ENCODE measurements around the gene SLC19A1.
"Not testable (repeated sequence)": the region's sequence is repeated elsewhere in the genome, so short reads cannot be mapped to it uniquely, and the experiment has no call there.

The SLC19A1 gene

GRCh38 chr21:45505416-45506021 is 36.7 kb downstream of the SLC19A1 start:
- DNase-seq (ENCODE audit: low spot score) = no peak

GRCh38 chr21:45504516-45505415 is 37.5 kb downstream of the SLC19A1 start:
- no peak for DNase-seq (ENCODE audit: low spot score)

GRCh38 chr21:45504021-45504515 is 38.2 kb downstream of the SLC19A1 start:
- no peak for DNase-seq (ENCODE audit: low spot score)

- DNase-seq (ENCODE audit: low spot score) = not testable (repeated sequence)
These were observed 39.0 kb downstream of the SLC19A1 start for GRCh38 chr21:45503226-45503625.

- DNase-seq (ENCODE audit: low spot score) = no peak
These were observed 39.6 kb downstream of the SLC19A1 start for GRCh38 chr21:45502600-45502999.

GRCh38 chr21:45502006-45502345 is 40.3 kb downstream of the SLC19A1 start:
- DNase-seq (ENCODE audit: low spot score) = no peak

- DNase-seq (ENCODE audit: low spot score) = not testable (repeated sequence)
These were observed 40.9 kb downstream of the SLC19A1 start for GRCh38 chr21:45501081-45502005.

GRCh38 chr21:45499970-45500577 is 42.2 kb downstream of the SLC19A1 start:
- no peak for DNase-seq (ENCODE audit: low spot score)

- no peak for DNase-seq (ENCODE audit: low spot score)
These were observed 43.0 kb downstream of the SLC19A1 start for GRCh38 chr21:45499201-45499750.

- no peak for DNase-seq (ENCODE audit: low spot score)
These were observed 43.6 kb downstream of the SLC19A1 start for GRCh38 chr21:45498646-45499000.

- no peak for DNase-seq (ENCODE audit: low spot score)
These were observed 44.2 kb downstream of the SLC19A1 start for GRCh38 chr21:45497846-45498645.

- no peak for DNase-seq (ENCODE audit: low spot score)
These were observed 45.0 kb downstream of the SLC19A1 start for GRCh38 chr21:45496968-45497845.

- no peak for DNase-seq (ENCODE audit: low spot score)
These were observed 45.9 kb downstream of the SLC19A1 start for GRCh38 chr21:45496151-45496967.

GRCh38 chr21:45494851-45495680 is 47.2 kb downstream of the SLC19A1 start:
- no peak for DNase-seq (ENCODE audit: low spot score)

- DNase-seq (ENCODE audit: low spot score) = no peak
These were observed 47.9 kb downstream of the SLC19A1 start for GRCh38 chr21:45494135-45494850.

- DNase-seq (ENCODE audit: low spot score) = no peak
These were observed 48.7 kb downstream of the SLC19A1 start for GRCh38 chr21:45493401-45494001.

- no peak for DNase-seq (ENCODE audit: low spot score)
These were observed 49.5 kb downstream of the SLC19A1 start for GRCh38 chr21:45492765-45493164.

Measured in COLO829 (cell line).